Hair follicular keratinocyte (primary cell): ENCODE results near the gene RCVRN. TPM values are rescaled to one million over a fixed set of nuclear protein-coding genes. Genes with fewer than 3 reads are reported as not detected.

ENCODE experiments used
- total RNA-seq: library from RNA; depleted of rRNA; stranded (reverse); fragments of >200 nt; gene quantifications from 2 replicates; pipeline ENCODE4 v1.2.3, GENCODE V29; 2015

Gene RCVRN
- total RNA-seq: not detected in 2 replicates

DNA sequence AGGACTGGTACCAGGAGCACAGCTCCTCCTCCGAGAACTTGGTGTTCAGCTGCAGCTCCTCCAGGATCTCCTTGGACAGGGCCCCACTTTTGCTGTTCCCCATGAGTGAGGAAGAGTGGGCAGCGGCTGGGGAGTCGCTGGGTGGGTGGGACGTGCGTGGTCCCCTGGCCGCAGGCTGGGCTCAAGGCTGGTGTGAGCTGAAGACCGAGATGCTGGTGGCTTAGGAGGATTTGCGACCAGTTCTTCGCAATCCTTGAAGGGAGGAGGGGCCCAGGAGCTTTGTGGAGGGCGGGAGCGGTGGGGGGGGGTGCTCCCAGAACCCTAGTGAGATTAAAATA is at the start of gene RCVRN:
TSS of gene RCVRN (minus strand) at position 194 of the 338 bp plus-strand sequence. CDS start at position 103, 91 bp downstream.

Other genes with a start within 250 kb of the RCVRN start
- not detected in 2 replicates for gene DHRS7C, start 113.7 kb downstream of the RCVRN start, total RNA-seq
- gene GSG1L2, start 83.2 kb downstream of the RCVRN start, total RNA-seq: not detected in 2 replicates
- not detected in 2 replicates for gene GLP2R, start 79.3 kb downstream of the RCVRN start, total RNA-seq